Measurements from ENCODE around the gene ITPK1.
A peak's percentile ranks its signal among the peaks of the same experiment; 100 is the strongest.

ITPK1 gene

DNA sequence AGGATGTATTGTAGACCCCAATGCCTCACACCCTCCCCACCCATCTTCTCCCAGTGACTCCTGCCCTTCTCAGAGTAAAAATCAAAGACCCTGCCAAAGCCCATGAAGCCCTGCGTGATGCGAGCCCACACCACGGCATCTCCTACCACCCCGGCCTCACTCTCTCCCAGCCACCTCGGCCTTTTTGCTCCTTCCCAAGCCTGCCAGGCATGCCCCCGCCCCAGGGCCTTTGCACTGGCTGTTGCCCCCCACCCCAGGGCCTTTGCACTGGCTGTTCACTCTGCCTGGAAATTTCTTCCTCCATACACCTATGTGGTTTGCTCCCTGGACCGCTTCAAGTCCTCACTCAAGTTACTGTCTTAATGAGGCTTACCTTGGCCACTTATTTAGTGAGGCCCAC is 197.8 kb downstream of the ITPK1 start:
- no peak for TF ChIP-seq CTCF (IDR thresholded peaks at IDR 0.05; ENCODE audit: insufficient read depth, low read depth, low read length, missing control alignments)
- no peak for DNase-seq (ENCODE audit: low read depth)
- H3K4me3 ChIP-seq (ENCODE audit: low read depth, low read length), result no peak overlapping the region

- no peak for TF ChIP-seq CTCF (IDR thresholded peaks at IDR 0.05; ENCODE audit: insufficient read depth, low read depth, low read length, missing control alignments)
- no peak for DNase-seq (ENCODE audit: low read depth)
- no peak overlapping the region for H3K4me3 ChIP-seq (ENCODE audit: low read depth, low read length)
Observed at GRCh38 chr14:92917041-92917940, 198.4 kb downstream of the ITPK1 start.

DNA sequence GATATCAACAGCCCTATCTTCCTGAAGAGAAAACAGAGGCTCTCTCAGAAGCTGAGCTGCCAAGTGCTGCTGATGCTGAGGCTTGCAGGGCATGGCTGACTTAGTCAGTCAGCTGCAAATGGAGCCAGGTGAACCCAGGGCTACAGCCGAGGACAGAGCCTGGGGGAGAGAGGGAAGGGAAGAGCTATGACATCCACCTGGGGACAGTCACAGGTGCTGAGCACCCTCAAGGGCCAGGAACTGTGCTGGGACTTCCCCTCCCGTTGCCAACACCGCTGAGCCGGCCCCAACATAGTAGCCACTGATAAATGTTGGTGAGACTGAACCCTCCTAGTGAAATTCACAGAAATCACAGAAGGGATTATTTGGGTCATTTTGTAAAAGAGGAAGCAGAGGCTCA is 199.5 kb downstream of the ITPK1 start:
- DNase-seq (ENCODE audit: low read depth), result no peak
- TF ChIP-seq CTCF (IDR thresholded peaks at IDR 0.05; ENCODE audit: insufficient read depth, low read depth, low read length, missing control alignments), result no peak
- no peak overlapping the region for H3K4me3 ChIP-seq (ENCODE audit: low read depth, low read length)

- peak; percentile 48 for DNase-seq (ENCODE audit: low read depth)
- TF ChIP-seq CTCF (IDR thresholded peaks at IDR 0.05; ENCODE audit: insufficient read depth, low read depth, low read length, missing control alignments), result no peak
Observed at GRCh38 chr14:92914087-92914656, 201.6 kb downstream of the ITPK1 start.

DNA sequence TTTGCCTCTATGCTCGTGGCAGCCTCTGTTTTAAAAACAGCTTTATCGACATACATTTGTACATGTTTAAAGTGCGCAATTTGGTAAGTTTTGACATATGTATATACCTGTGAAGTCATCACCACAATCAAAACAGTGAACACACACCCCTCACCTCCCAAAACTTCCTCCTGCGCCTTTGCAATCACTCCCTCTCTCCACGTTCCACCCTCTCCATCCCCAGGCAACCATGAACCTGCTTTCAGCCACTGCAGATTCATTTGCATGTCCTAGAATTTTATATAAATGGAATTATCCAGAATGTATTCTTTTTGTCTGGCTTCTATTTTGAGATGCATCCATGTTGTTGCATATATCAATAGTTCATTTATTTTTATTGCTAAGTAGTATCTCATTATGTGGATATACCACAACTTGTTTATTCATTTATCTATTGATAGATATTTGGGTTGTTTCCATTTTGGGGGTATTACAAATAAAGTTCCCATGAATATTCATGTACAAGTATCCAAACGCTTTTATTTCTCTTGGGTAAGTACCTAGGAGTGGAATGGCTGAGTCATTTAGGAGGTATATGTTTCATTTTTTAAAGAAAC is 208.3 kb downstream of the ITPK1 start:
- no peak for DNase-seq (ENCODE audit: low read depth)
- TF ChIP-seq CTCF (IDR thresholded peaks at IDR 0.05; ENCODE audit: insufficient read depth, low read depth, low read length, missing control alignments), result no peak
- H3K4me3 ChIP-seq (ENCODE audit: low read depth, low read length), result no peak overlapping the region

More at GRCh38 chr14:92914087-92914656, 201.6 kb downstream of the ITPK1 start:
- no peak overlapping the region for H3K4me3 ChIP-seq (ENCODE audit: low read depth, low read length)

GRCh38 chr14:92906823-92907222 is 208.9 kb downstream of the ITPK1 start:
- no peak overlapping the region for H3K4me3 ChIP-seq (ENCODE audit: low read depth, low read length)
- TF ChIP-seq CTCF (IDR thresholded peaks at IDR 0.05; ENCODE audit: insufficient read depth, low read depth, low read length, missing control alignments), result no peak
- DNase-seq (ENCODE audit: low read depth), result no peak

All from GM12865 (cell line).